Ovary (tissue), 9 donors: ENCODE results near the gene GNAS. TPM values are rescaled to one million over a fixed set of nuclear protein-coding genes. Genes with fewer than 3 reads are reported as not detected.

Experiments
- DNase-seq, 5 donors: peaks; one replicate each; pipeline ENCODE4 v3.0.0-alpha.2; 2019 to 2020
- H3K27ac ChIP-seq, 2 donors: fragments of 200-600 bp; one replicate each; pipeline versions ENCODE4 v1.5.1 to v1.8.0; 2019 to 2022
- H3K27me3 ChIP-seq: fragments of 200-600 bp; one replicate; pipeline ENCODE4 v1.8.0; 2022
- H3K36me3 ChIP-seq: fragments of 200-600 bp; sonication (generic); one replicate; pipeline ENCODE4 v1.5.1; 2019
- H3K4me1 ChIP-seq: one replicate; pipeline ENCODE4 v1.8.1; 2013; ENCODE audit warnings: mild to moderate bottlenecking, moderate library complexity; ENCODE audit not compliant: insufficient read depth
- H3K4me3 ChIP-seq: fragments of 200-600 bp; sonication (generic); one replicate; pipeline ENCODE4 v1.5.1; 2017
- H3K9me3 ChIP-seq, 2 donors: fragments of 200-600 bp in 1 of 2; sonication (generic) in 1 of 2; one replicate each; pipeline versions ENCODE4 v1.5.1 to v1.8.1; 2013 to 2019; ENCODE audit warnings: mild to moderate bottlenecking in 1 of 2, moderate library complexity in 1 of 2
- EP300 ChIP-seq: sonication (generic); formaldehyde crosslinking; IDR thresholded peaks from one replicate; pipeline ENCODE4 v1.6.1; 2017; ENCODE audit warnings: antibody characterized with exemption
- POLR2A ChIP-seq: fragments of 450-650 bp; IDR thresholded peaks from one replicate; pipeline ENCODE4 v1.6.1; 2017; ENCODE audit warnings: antibody characterized with exemption, mild to moderate bottlenecking, moderate library complexity
- WGBS, 3 donors: extraction: QIAGEN DNeasy Blood & Tissue Kit in 1 of 3; methylation state at CpG; one replicate each; pipeline versions ENCODE4 v1.1.5 to v1.1.7; 2013 to 2017; 5-methylcytosine and 5-hydroxymethylcytosine counted together
- intact Hi-C, 4 donors: fragments of 100-400 bp; cut with DNase I; formaldehyde crosslinking; loops; one replicate each; pipeline versions ENCODE4 v1.11.0 to v1.15.1; 2022 to 2023
- polyA plus RNA-seq, 2 donors: library from polyadenylated mRNA; stranded (reverse); fragments of 200-250 nt in 1 of 2; fragments of 350-450 nt in 1 of 2; fragmentation: Illumina TruSeq in 1 of 2; extraction: RNeasy Lipid Tissue Mini Kit (QIAGEN cat#74804) in 1 of 2; gene quantifications; one replicate each; pipeline ENCODE4 v1.2.3, GENCODE V29; 2013 to 2014
- total RNA-seq, 7 donors: library from RNA; depleted of rRNA in 2 of 7; stranded (reverse); fragments of >200 nt in 2 of 7; fragmentation: NEBNext Ultra II Directional in 3 of 7; extraction: Animal tissue kit (Norgen Biotek cat#: 25700) in 3 of 7; gene quantifications; one replicate each; pipeline versions ENCODE4 v1.1.0 to v1.2.4, GENCODE V29; 2016 to 2023
- TF ChIP-seq, protein P1 (sequence below), 3 donors: fragments of 450-650 bp in 2 of 3; fragments of 200-600 bp in 1 of 3; IDR thresholded peaks; one replicate each; pipeline versions ENCODE4 v1.5.1 to v1.8.0; 2016 to 2022; ENCODE audit warnings: antibody characterized with exemption in 3 of 3, mild to moderate bottlenecking in 1 of 3
- donor health status: DM: no; HTN: no; CAD: no; lungs with moderate emphysema.
- donor health status: DM: no; HTN: no; CAD: no.
- donor health status: Bipolar disorder and iron deficiency.
- donor health status: DM: yes; HTN: yes; CAD: no.
- donor health status: DM: no; HTN: no; CAD: no.
- donor health status: DM: yes; HTN: yes; CAD: no.

GNAS gene
- total and polyA plus RNA-seq, 9 donors = 330 to 1,311 (median 731) TPM

DNA sequence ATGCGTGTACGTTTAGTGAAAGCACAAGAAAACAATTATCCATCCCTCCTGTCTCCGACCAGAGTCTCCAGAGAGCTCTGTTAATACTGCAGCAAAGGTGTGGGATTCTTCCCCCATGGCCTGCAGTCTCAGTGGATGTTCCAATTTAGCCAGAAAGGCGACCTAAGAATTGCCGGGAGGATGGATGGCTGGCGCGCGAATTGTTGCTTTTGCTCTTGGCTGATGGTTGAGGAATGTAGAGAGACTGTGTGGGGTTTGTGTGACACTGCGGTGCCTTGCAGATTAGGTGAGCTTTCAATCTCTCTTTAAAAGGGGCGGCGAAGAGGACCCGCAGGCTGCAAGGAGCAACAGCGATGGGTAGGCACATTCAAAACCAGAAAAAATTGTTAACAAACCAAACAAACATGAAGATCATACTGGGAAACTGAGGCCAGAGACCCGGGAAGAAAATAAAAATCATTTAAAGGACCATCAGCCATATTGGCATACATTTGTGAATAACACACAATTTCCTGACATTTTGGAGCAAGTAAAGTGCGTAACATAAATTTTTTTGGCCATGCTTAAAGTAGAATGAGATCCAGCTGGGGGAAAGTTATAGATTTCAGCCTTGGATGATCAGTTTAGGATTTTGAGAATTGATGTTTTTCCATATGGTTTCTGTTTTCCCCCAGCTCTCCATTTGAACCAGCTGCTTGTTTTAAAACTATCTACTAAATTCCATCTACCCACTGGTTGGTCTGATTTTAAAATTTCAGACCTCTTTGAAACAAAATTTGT lies 46.3 kb downstream of the GNAS start:
- Histone ChIP-seq H3K27me3 (no peaks in the 10 kb centered on the region), H3K27ac (no peak overlapping the region), H3K4me1 (peaks cover 12% of the 10 kb centered on the region), H3K36me3 (no peaks in the 10 kb centered on the region), H3K9me3 (no peaks in the 10 kb centered on the region), H3K4me3 (no peak overlapping the region)
- TF ChIP-seq, protein P1, sequence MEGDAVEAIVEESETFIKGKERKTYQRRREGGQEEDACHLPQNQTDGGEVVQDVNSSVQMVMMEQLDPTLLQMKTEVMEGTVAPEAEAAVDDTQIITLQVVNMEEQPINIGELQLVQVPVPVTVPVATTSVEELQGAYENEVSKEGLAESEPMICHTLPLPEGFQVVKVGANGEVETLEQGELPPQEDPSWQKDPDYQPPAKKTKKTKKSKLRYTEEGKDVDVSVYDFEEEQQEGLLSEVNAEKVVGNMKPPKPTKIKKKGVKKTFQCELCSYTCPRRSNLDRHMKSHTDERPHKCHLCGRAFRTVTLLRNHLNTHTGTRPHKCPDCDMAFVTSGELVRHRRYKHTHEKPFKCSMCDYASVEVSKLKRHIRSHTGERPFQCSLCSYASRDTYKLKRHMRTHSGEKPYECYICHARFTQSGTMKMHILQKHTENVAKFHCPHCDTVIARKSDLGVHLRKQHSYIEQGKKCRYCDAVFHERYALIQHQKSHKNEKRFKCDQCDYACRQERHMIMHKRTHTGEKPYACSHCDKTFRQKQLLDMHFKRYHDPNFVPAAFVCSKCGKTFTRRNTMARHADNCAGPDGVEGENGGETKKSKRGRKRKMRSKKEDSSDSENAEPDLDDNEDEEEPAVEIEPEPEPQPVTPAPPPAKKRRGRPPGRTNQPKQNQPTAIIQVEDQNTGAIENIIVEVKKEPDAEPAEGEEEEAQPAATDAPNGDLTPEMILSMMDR (IDR thresholded peaks at IDR 0.05) = no peak
- TF ChIP-seq POLR2A = no peak
- no peak for TF ChIP-seq EP300
- WGBS, 3 donors = 62 to 68% (median 64%) methylated on average over 15 of the region's 15 CpGs
- no peak for DNase-seq
- intact Hi-C loops = loop anchor here in 3 of 4 donors (5.0 to 10.0 kb wide), 3 partner anchors 83 to 247 kb away; partner anchors contain the start of genes CTSZ (in 1 of the 3), NELFCD (in 1 of the 3) and STX16 (in 1 of the 3)

DNA sequence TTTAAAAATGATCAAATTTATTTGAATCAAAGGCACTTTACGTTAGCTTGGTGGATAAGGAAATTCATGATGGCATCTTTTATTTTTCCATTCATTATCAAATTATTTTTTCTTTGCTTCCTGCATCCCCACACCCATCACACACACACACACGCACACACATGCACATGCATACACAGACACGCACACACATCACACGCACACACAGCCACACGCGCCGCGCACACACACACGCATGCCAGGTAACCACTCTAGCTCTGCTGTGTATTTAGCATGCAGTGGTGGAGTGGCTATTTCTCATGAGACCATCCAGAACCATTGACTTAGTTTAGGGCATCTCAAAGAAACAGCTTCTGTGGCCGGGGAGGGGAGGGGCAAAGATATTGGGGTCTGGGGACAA lies 47.0 kb downstream of the GNAS start:
- 88 to 91% (median 89%) methylated on average over 10 of the region's 10 CpGs for WGBS, 3 donors
- intact Hi-C loops = loop anchor here in 3 of 4 donors (5.0 to 10.0 kb wide), 3 partner anchors 83 to 247 kb away; partner anchors contain the start of genes CTSZ (in 1 of the 3), NELFCD (in 1 of the 3) and STX16 (in 1 of the 3)
- peaks cover 11% of the 10 kb centered on the region for H3K4me1 ChIP-seq
- no peak overlapping the region for H3K4me3 ChIP-seq
- TF ChIP-seq, protein P1 (IDR thresholded peaks at IDR 0.05) = no peak
- no peak for TF ChIP-seq POLR2A
- no peak for TF ChIP-seq EP300
- H3K36me3 ChIP-seq = no peaks in the 10 kb centered on the region
- H3K27me3 ChIP-seq = no peaks in the 10 kb centered on the region
- DNase-seq = no peak
- H3K9me3 ChIP-seq = no peaks in the 10 kb centered on the region
- no peak overlapping the region for H3K27ac ChIP-seq

DNA sequence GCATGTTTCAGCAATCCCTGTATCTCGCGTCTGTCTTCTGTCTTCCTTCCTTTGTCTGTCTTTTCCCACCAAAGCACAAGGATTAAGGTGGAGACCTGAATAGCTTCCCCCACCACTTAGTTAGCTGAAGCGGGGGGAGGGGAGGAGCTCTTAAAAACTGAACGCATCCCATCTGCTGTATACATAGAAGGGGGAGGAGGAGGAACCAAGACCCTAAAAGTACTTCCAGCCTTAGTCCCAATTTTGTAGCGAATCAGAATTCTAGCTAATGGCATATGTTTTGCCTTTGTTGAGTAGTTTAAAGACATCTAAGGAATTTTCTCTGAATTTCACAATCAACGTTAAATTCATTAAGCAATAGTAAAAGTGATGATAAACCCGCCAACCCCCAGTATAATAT lies 47.9 kb downstream of the GNAS start:
- Histone ChIP-seq H3K36me3 (no peaks in the 10 kb centered on the region), H3K4me3 (no peak overlapping the region), H3K27ac (no peak overlapping the region), H3K4me1 (peaks cover 10% of the 10 kb centered on the region), H3K9me3 (no peaks in the 10 kb centered on the region), H3K27me3 (no peaks in the 10 kb centered on the region)
- intact Hi-C loops = no loop called here
- 65 to 71% (median 68%) methylated on average over 7 of the region's 7 CpGs for WGBS, 3 donors
- DNase-seq = no peak
- TF ChIP-seq POLR2A (no peak), EP300 (no peak)
- TF ChIP-seq, protein P1 (IDR thresholded peaks at IDR 0.05) = no peak

DNA sequence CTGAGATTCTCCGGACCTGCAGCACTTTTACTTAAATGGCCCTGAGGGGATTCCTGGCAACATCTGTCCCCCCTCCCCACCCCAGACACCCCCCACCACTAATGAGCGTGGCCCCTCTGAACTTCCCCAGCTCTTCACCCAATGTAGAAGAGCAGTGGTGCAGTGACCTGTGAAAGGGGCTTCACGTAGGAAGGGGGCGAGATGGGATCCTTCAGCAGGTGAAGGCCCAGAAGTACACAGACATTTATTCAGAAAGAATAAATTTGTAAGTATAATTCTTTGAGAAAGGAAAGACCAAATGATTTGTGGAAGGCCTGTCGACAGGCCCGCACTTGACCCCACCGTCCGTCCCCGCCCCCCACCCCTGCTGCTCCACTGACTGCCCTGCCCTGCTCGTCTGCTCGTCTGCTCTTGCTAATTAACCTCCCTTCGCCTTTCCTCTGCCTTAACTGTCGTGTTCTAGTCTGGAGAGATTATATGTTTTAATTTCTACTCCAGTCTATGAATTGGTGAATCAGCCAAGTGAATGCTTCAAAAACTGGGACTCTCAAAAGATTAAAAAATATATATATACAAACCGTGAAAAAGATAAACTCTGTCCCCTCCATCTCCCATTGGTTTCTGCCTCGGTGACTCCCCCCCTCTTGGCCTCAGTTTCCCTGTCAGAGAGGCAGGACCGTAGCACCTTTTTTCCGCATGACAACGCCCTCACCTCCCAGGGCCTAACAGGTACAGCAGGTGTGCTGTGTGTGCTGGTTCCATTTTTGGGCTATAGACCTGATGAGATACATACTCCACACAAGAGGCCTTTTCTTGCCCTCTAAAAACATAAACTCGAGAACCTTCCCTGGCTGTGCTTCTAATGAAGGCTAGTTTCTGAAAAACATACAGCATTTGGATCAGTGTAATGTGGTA lies 49.2 kb downstream of the GNAS start:
- Histone ChIP-seq H3K4me3 (no peak overlapping the region), H3K27ac (no peak overlapping the region), H3K4me1 (peaks cover 11% of the 10 kb centered on the region), H3K9me3 (no peaks in the 10 kb centered on the region), H3K36me3 (no peaks in the 10 kb centered on the region), H3K27me3 (no peaks in the 10 kb centered on the region)
- TF ChIP-seq EP300 (no peak), POLR2A (no peak)
- TF ChIP-seq, protein P1 (IDR thresholded peaks at IDR 0.05) = no peak
- DNase-seq = no peak
- intact Hi-C loops = no loop called here
- 74 to 81% (median 80%) methylated on average over 19 of the region's 19 CpGs for WGBS, 3 donors
